Testis (tissue), 3 donors: ENCODE data around the gene RTN4IP1. TPM values are rescaled to one million over a fixed set of nuclear protein-coding genes. Genes with fewer than 3 reads are reported as not detected.

Source experiments
- DNase-seq: peaks from one replicate; pipeline ENCODE4 v3.0.0-alpha.2; 2019
- H3K27ac ChIP-seq, 2 donors: fragments of 200-600 bp; sonication (generic); one replicate each; pipeline ENCODE4 v1.5.1; 2019
- H3K27me3 ChIP-seq: fragments of 200-600 bp; sonication (generic); one replicate; pipeline ENCODE4 v1.5.1; 2019
- H3K36me3 ChIP-seq: fragments of 200-600 bp; sonication (generic); one replicate; pipeline ENCODE4 v1.5.1; 2017; ENCODE audit warnings: low read depth; ENCODE audit errors: missing control alignments
- H3K4me1 ChIP-seq: fragments of 200-600 bp; sonication (generic); one replicate; pipeline ENCODE4 v1.5.1; 2019
- H3K4me3 ChIP-seq, 2 donors: fragments of 200-600 bp; sonication (generic); one replicate each; pipeline ENCODE4 v1.5.1; 2017 to 2019
- H3K9me3 ChIP-seq: fragments of 200-600 bp; sonication (generic); one replicate; pipeline ENCODE4 v1.5.1; 2017
- POLR2A ChIP-seq: fragments of 450-650 bp; IDR thresholded peaks from one replicate; pipeline ENCODE4 v1.6.1; 2017; ENCODE audit warnings: antibody characterized with exemption, mild to moderate bottlenecking, moderate library complexity
- WGBS, 2 donors: methylation state at CpG; one replicate each; pipeline ENCODE4 v1.1.5; 2018; 5-methylcytosine and 5-hydroxymethylcytosine counted together
- intact Hi-C: fragments of 100-400 bp; cut with DNase I; formaldehyde crosslinking; loops from one replicate; pipeline ENCODE4 v1.15.1; 2023; ENCODE audit warnings: low total_unique reads
- polyA plus RNA-seq: library from polyadenylated mRNA; stranded (reverse); fragments of 350-450 nt; fragmentation: Illumina TruSeq; extraction: RNeasy Lipid Tissue Mini Kit (QIAGEN cat#74804); gene quantifications from one replicate; pipeline ENCODE4 v1.2.3, GENCODE V29; 2014; ENCODE audit warnings: low read depth, low replicate concordance; ENCODE audit not compliant: insufficient read depth
- total RNA-seq, 2 donors: library from RNA; depleted of rRNA; stranded (reverse); fragments of >200 nt; gene quantifications; one replicate each; pipeline ENCODE4 v1.2.3, GENCODE V29; 2016
- TF ChIP-seq, protein P1 (sequence below), 3 experiments: fragments of 450-650 bp in 2 of 3; fragments of 200-600 bp in 1 of 3; sonication (generic) in 1 of 3; IDR thresholded peaks; one replicate each; pipeline ENCODE4 v1.5.1; 2016 to 2019; ENCODE audit warnings: antibody characterized with exemption in 3 of 3, mild to moderate bottlenecking in 2 of 3, moderate library complexity in 1 of 3

Gene RTN4IP1
- total and polyA plus RNA-seq, 3 donors from 2014 or later: 9.8 to 9.9 (median 9.9) TPM

- Histone ChIP-seq H3K27ac (no peak overlapping the region), H3K4me1 (no peaks in the 10 kb centered on the region), H3K36me3 (no peaks in the 10 kb centered on the region), H3K9me3 (no peaks in the 10 kb centered on the region), H3K27me3 (no peaks in the 10 kb centered on the region), H3K4me3 (no peak overlapping the region)
- WGBS, 2 donors: 87 to 97% methylated on average over 4 of the region's 4 CpGs
- TF ChIP-seq POLR2A: no peak
- TF ChIP-seq, protein P1, sequence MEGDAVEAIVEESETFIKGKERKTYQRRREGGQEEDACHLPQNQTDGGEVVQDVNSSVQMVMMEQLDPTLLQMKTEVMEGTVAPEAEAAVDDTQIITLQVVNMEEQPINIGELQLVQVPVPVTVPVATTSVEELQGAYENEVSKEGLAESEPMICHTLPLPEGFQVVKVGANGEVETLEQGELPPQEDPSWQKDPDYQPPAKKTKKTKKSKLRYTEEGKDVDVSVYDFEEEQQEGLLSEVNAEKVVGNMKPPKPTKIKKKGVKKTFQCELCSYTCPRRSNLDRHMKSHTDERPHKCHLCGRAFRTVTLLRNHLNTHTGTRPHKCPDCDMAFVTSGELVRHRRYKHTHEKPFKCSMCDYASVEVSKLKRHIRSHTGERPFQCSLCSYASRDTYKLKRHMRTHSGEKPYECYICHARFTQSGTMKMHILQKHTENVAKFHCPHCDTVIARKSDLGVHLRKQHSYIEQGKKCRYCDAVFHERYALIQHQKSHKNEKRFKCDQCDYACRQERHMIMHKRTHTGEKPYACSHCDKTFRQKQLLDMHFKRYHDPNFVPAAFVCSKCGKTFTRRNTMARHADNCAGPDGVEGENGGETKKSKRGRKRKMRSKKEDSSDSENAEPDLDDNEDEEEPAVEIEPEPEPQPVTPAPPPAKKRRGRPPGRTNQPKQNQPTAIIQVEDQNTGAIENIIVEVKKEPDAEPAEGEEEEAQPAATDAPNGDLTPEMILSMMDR (IDR thresholded peaks at IDR 0.05): no peak
- intact Hi-C loops: loop anchor here (5.0 kb wide), 1 partner anchor 122 kb away; no protein-coding TSS in a partner anchor
- no peak for DNase-seq
These were observed 59.9 kb downstream of the RTN4IP1 start for GRCh38 chr6:106569428-106569827.

GRCh38 chr6:106568530-106568929, 60.8 kb downstream of the RTN4IP1 start:
- no peak for DNase-seq
- Histone ChIP-seq H3K36me3 (no peaks in the 10 kb centered on the region), H3K9me3 (no peaks in the 10 kb centered on the region), H3K27ac (no peak overlapping the region), H3K4me3 (no peak overlapping the region), H3K27me3 (no peaks in the 10 kb centered on the region), H3K4me1 (no peaks in the 10 kb centered on the region)
- WGBS, 2 donors: 80 to 90% methylated on average over 2 of the region's 2 CpGs
- intact Hi-C loops: loop anchor here (5.0 kb wide), 1 partner anchor 121 kb away; no protein-coding TSS in a partner anchor
- TF ChIP-seq, protein P1 (IDR thresholded peaks at IDR 0.05): no peak
- TF ChIP-seq POLR2A: no peak

- TF ChIP-seq POLR2A: no peak
- TF ChIP-seq, protein P1 (IDR thresholded peaks at IDR 0.05): no peak
- H3K4me1 ChIP-seq: peaks cover 3% of the 10 kb centered on the region
- H3K9me3 ChIP-seq: no peaks in the 10 kb centered on the region
- no peak for DNase-seq
- H3K36me3 ChIP-seq: no peaks in the 10 kb centered on the region
- 72 to 85% methylated on average over 3 to 4 of the region's 4 CpGs for WGBS, 2 donors
- H3K27ac ChIP-seq: no peak overlapping the region
- H3K27me3 ChIP-seq: no peaks in the 10 kb centered on the region
- intact Hi-C loops: no loop called here
- H3K4me3 ChIP-seq: no peak overlapping the region
These were observed 64.8 kb downstream of the RTN4IP1 start for GRCh38 chr6:106564476-106564875.

GRCh38 chr6:106563614-106564013, 65.7 kb downstream of the RTN4IP1 start:
- WGBS, 2 donors: 63 to 94% methylated on average over 2 of the region's 2 CpGs

More at GRCh38 chr6:106563614-106564013, 65.7 kb downstream of the RTN4IP1 start:
- H3K4me1 ChIP-seq: peaks cover 3% of the 10 kb centered on the region
- TF ChIP-seq, protein P1 (IDR thresholded peaks at IDR 0.05): no peak
- intact Hi-C loops: no loop called here
- no peaks in the 10 kb centered on the region for H3K36me3 ChIP-seq
- H3K9me3 ChIP-seq: no peaks in the 10 kb centered on the region
- no peak for DNase-seq
- H3K27me3 ChIP-seq: no peaks in the 10 kb centered on the region
- no peak overlapping the region for H3K27ac ChIP-seq
- H3K4me3 ChIP-seq: no peak overlapping the region
